HepG2 (cell line): ENCODE measurements around the gene CILP2. TPM values are rescaled to one million over a fixed set of nuclear protein-coding genes. Genes with fewer than 3 reads are reported as not detected.

Source experiments
- ATAC-seq: fragments of 200-7000 bp; cut with Tn5 transposase; 3 replicates; pipeline ENCODE4 v1.9.1; 2020; ENCODE audit warnings: mild to moderate bottlenecking, moderate library complexity
- BruUV-seq: library from RNA; stranded (reverse); fragments of 400-500 nt; replicated peaks from 2 replicates; lab custom pipeline; 2021; lab: Mats Ljungman, UMichigan
- CTCF ChIA-PET: fragments of 300-600 bp; formaldehyde crosslinking; extraction: SDS; loops from one replicate; lab custom pipeline; 2021; ENCODE audit warnings: low total read pairs, inconsistent platforms, low intra/inter-chr PET ratio; lab: Yijun Ruan, JAX
- POLR2A ChIA-PET: fragments of 350-600 bp; sonication (Branson Sonifier 250); formaldehyde crosslinking; loops from one replicate; lab custom pipeline; 2020; ENCODE audit warnings: antibody characterized with exemption, inconsistent platforms; lab: Yijun Ruan, JAX
- DNase-seq: peaks from one replicate; pipeline ENCODE4 v3.0.0-alpha.2; 2015; ENCODE audit warnings: low spot score
- FAIRE-seq: peaks from 3 replicates; lab custom pipeline; 2011; peaks lifted over from hg19 to GRCh38; lab: Jason Lieb, UNC
- H2AFZ ChIP-seq: one replicate; pipeline ENCODE4 v1.6.1; 2011; ENCODE audit warnings: low read length, inconsistent platforms
- H3K27ac ChIP-seq: fragments of 300-600 bp; 3 replicates; pipeline ENCODE4 v1.8.0; 2011; ENCODE audit warnings: mixed run types, mild to moderate bottlenecking, mixed read lengths, low read length, inconsistent platforms; ENCODE audit not compliant: insufficient read depth; ENCODE audit errors: extremely low read length
- H3K27me3 ChIP-seq, 2 experiments: fragments of 200-600 bp in 1 of 2; 2 replicates in 1 of 2; 3 replicates in 1 of 2; pipeline versions ENCODE4 v1.6.0 to v1.8.0; 2011; ENCODE audit warnings: low read length in 2 of 2, mild to moderate bottlenecking in 2 of 2, moderate library complexity in 2 of 2, inconsistent platforms in 1 of 2; ENCODE audit not compliant: insufficient read depth in 2 of 2, control insufficient read depth in 1 of 2
- H3K36me3 ChIP-seq, 2 experiments: fragments of 200-600 bp in 1 of 2; replicated peaks in 1 of 2; 2 replicates in 1 of 2; 3 replicates in 1 of 2; pipeline versions ENCODE4 v1.5.1 to v1.8.0; 2011; ENCODE audit warnings: low read length in 2 of 2, inconsistent platforms in 1 of 2; ENCODE audit not compliant: insufficient read depth in 2 of 2, control insufficient read depth in 1 of 2
- H3K4me1 ChIP-seq: 2 replicates; pipeline ENCODE4 v1.5.1; 2012; ENCODE audit warnings: low read length, inconsistent platforms; ENCODE audit not compliant: insufficient read depth
- H3K4me2 ChIP-seq: 2 replicates; pipeline ENCODE4 v1.6.0; 2011; ENCODE audit warnings: low read depth, low read length, inconsistent platforms
- H3K4me3 ChIP-seq, 3 experiments: fragments of 200-600 bp in 1 of 3; sonication (generic), shearing (Covaris generic) in 1 of 3; replicated peaks in 1 of 3; 2 replicates each; pipeline ENCODE4 v1.5.1; 2011 to 2016; ENCODE audit warnings: low read length in 3 of 3, inconsistent platforms in 2 of 3, low read depth in 2 of 3, mild to moderate bottlenecking in 2 of 3, control low read depth in 1 of 3, mixed read lengths in 1 of 3; ENCODE audit not compliant: insufficient read depth in 1 of 3
- H3K79me2 ChIP-seq: one replicate; pipeline ENCODE4 v1.6.1; 2011; ENCODE audit warnings: low read length, inconsistent platforms; ENCODE audit not compliant: insufficient read depth
- H3K9ac ChIP-seq: 2 replicates; pipeline ENCODE4 v1.6.0; 2011; ENCODE audit warnings: mild to moderate bottlenecking, low read depth, low read length, inconsistent platforms; ENCODE audit not compliant: insufficient read depth
- H3K9me3 ChIP-seq: 2 replicates; pipeline ENCODE4 v1.5.1; 2012; ENCODE audit warnings: mild to moderate bottlenecking, low read length
- H4K20me1 ChIP-seq: 2 replicates; pipeline ENCODE4 v1.6.0; 2011; ENCODE audit warnings: inconsistent platforms, mild to moderate bottlenecking, low read length, moderate library complexity; ENCODE audit not compliant: insufficient read depth
- CCAR2 ChIP-seq: fragments of 200-400 bp; formaldehyde crosslinking; optimal IDR thresholded peaks from 2 replicates; pipeline ENCODE3; 2018; ENCODE audit warnings: low read depth, mild to moderate bottlenecking, low read length, moderate library complexity
- CEBPG ChIP-seq: IDR thresholded peaks from 2 replicates; pipeline ENCODE4 v1.6.1; 2016
- ETS1 ChIP-seq: sonication (generic); formaldehyde crosslinking; IDR thresholded peaks from 2 replicates; pipeline ENCODE4 v1.4.0; 2020; ENCODE audit warnings: missing genetic modification reagents
- FOXJ3 ChIP-seq: sonication (generic); formaldehyde crosslinking; IDR thresholded peaks from 2 replicates; pipeline ENCODE4 v1.4.0; 2020; ENCODE audit warnings: missing genetic modification reagents, mild to moderate bottlenecking, borderline replicate concordance
- PRPF4 ChIP-seq: fragments of 200-400 bp; formaldehyde crosslinking; IDR thresholded peaks from 2 replicates; pipeline ENCODE4 v1.6.1; 2016; ENCODE audit warnings: low read length, low read depth; ENCODE audit not compliant: poor library complexity, severe bottlenecking
- ZNF691 ChIP-seq: sonication (generic); formaldehyde crosslinking; IDR thresholded peaks from 2 replicates; pipeline ENCODE4 v1.4.0; 2020; ENCODE audit warnings: missing genetic modification reagents, low read depth, mild to moderate bottlenecking, borderline replicate concordance
- ZNF784 ChIP-seq: sonication (generic); formaldehyde crosslinking; IDR thresholded peaks from 2 replicates; pipeline ENCODE4 v1.5.1; 2020; ENCODE audit warnings: missing genetic modification reagents, mild to moderate bottlenecking, borderline replicate concordance
- WGBS: methylation state at CpG from one replicate; pipeline ENCODE4 v1.1.6; 2017; ENCODE audit warnings: low lambda C conversion rate; 5-methylcytosine and 5-hydroxymethylcytosine counted together
- in situ Hi-C: cut with HindIII; loops from 2 replicates; pipeline ENCODE4 v1.10.0; 2017; ENCODE audit warnings: low pct_unique_long_range_greater_than_20kb; ENCODE audit not compliant: extremely low pct_ligation_motif_present
- intact Hi-C: fragments of 100-400 bp; cut with micrococcal nuclease; formaldehyde crosslinking; loops from one replicate; pipeline ENCODE4 v1.10.0; 2022; ENCODE audit not compliant: unreplicated experiment
- polyA plus RNA-seq, 8 experiments: library from polyadenylated mRNA; depleted of rRNA in 3 of 8; stranded (reverse) in 7 of 8; unstranded in 1 of 8; fragments of >200 nt; fragmentation: Illumina TruSeq in 4 of 8; extraction: Trizol in 4 of 8; gene quantifications; 2 replicates each; pipeline versions ENCODE4 v1.2.1 to v1.2.3, GENCODE V29; 2011 to 2016; ENCODE audit warnings: low read depth in 4 of 8, missing spikeins in 1 of 8, mixed read lengths in 1 of 8; ENCODE audit not compliant: insufficient read depth in 1 of 8
- total RNA-seq, 5 experiments: library from RNA; depleted of rRNA; stranded (reverse); fragments of >200 nt; fragmentation: Illumina TruSeq; extraction: Trizol; gene quantifications; 2 replicates each; pipeline ENCODE4 v1.2.3, GENCODE V29; 2016; ENCODE audit warnings: low read depth in 1 of 5

CILP2 gene
- total and polyA plus RNA-seq, 2 of the 13 experiments (the other 11 are each of a cell fraction or from before 2014, with no cell fraction given) = 0.09 to 0.37 TPM

GRCh38 chr19:19559931-19560330, 21.9 kb downstream of the CILP2 start:
- Histone ChIP-seq H4K20me1 (no peaks in the 10 kb centered on the region), H3K4me2 (no peak overlapping the region), H3K27me3 (peaks cover 4 to 11% of the 10 kb centered on the region in 2 experiments; a peak in 3 of 5 replicates), H3K9ac (no peak overlapping the region), H3K79me2 (no peaks in the 10 kb centered on the region), H3K36me3 (no peaks in the 10 kb centered on the region), H2AFZ (no peak overlapping the region), H3K9me3 (no peaks in the 10 kb centered on the region), H3K27ac (no peak overlapping the region), H3K4me1 (peaks cover 14% of the 10 kb centered on the region), H3K4me3 (no peak overlapping the region)
- CTCF ChIA-PET = no interaction called here
- intact Hi-C loops (no loop called here), in situ Hi-C loops (loop anchor here (25.0 kb wide), 1 partner anchor 1002 kb away; the partner anchor contains the start of gene ZNF737)
- TF ChIP-seq PRPF4 = no peak
- no peak for TF ChIP-seq FOXJ3
- TF ChIP-seq ZNF691 = no peak
- no peak for TF ChIP-seq CEBPG (CRISPR knock-in tag)
- no peak for TF ChIP-seq CCAR2
- TF ChIP-seq ETS1 (CRISPR knock-in tag) = no peak
- no peak for TF ChIP-seq ZNF784
- WGBS = 4% methylated on average over 1 of the region's 4 CpGs
- FAIRE-seq = no peak
- DNase-seq = no peak
- BruUV-seq = no TSS peak
- POLR2A ChIA-PET = no interaction called here
- no peak for ATAC-seq
